HG03045 (cell line): ENCODE measurements around the gene SULT1C3.

Experiments used
- ATAC-seq: cut with Tn5 transposase; IDR thresholded peaks from one replicate; pipeline ENCODE4 v1.9.1; 2021; ENCODE audit warnings: mild to moderate bottlenecking, moderate library complexity; ENCODE audit not compliant: unreplicated experiment

SULT1C3 gene

DNA sequence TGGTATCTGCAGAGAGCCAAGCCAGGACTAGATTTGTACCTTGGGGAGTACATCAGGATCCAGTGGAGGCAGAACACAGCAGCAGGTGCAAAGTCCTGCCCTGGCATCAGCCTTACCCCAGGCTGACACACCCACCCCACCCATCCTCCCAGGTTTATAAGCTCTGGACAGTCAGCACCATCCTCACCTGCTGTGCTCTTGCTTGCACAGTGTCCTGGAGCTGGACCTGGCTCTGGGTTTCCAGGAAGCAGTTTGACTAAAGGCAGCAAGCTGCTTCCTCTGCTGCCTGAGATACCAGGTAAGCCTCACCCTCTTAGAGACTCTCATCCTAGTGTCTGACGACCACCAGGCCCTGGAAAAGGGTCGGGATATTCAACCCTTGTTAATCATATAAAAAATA lies at the start of gene SULT1C3:
SULT1C3 (plus strand) TSS at position 183 of the 400 bp plus-strand sequence. CDS start 7,227 bp downstream, outside the sequence.
- ATAC-seq: no peak

DNA sequence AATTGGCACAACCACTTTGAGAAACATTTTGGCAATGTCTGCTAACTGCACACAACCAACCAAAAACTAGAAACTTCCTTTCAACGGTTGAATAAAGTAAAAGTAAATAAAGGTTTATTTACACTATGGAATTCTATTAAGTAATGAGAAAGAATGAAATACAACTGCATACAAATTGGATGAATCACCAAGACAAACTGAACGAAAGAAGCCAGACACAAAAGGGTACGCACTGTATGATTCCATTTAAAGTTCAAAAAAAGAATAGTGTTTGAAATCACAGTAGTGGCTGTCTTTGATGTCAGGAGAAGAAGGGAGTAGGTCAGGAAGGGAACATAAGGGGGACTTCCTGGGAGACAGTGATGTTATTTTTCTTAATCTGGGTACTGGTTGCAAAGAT lies 46.5 kb upstream of the SULT1C3 start:
- ATAC-seq: no peak

DNA sequence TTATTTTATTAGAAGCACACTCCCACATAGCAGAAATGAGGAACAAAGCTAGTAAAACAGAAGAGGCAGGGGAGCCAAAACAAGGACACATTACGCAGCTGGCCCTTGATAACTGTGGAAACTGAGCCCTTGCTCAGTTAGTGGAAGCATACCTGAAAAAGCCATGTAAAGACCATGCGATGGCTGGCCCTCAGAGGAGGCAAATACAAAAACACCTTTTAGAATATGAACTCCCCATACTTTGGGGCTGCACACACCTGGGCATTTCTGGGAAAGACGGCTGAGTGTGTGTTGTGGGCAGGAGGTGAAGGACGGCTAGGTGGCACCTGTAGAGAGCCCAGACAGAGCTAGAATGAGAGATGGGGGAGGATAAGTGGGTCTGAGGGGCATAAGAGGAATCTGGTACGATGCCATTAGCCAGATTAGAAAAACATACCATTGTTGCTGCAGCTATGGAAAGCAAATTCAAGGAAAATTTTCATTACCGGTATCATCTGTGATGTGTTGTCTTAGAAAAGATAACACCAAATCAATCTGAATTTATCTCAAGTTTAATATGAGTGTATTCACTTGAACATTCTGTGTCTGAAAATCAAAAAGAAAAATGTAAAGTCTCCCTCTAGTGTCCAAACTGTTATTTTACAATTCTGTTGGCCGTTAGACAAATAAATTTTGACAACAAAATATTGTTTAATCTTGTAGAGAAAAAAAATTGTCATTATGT lies 45.2 kb upstream of the SULT1C3 start:
- ATAC-seq: no peak

DNA sequence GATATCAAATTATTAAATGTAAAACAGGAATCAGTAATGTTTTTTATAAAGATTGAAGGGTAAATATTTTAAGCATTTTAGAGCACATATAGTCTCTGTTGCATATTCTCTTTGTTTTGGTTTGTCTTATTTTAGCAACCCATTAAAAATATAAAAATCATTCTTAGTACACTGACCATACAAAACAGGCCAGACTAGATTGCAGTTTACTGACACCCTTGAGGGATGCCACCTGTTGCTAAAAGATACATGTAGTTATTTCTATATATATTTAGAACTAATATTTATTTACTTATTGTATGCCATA lies 44.7 kb upstream of the SULT1C3 start:
- no peak for ATAC-seq

DNA sequence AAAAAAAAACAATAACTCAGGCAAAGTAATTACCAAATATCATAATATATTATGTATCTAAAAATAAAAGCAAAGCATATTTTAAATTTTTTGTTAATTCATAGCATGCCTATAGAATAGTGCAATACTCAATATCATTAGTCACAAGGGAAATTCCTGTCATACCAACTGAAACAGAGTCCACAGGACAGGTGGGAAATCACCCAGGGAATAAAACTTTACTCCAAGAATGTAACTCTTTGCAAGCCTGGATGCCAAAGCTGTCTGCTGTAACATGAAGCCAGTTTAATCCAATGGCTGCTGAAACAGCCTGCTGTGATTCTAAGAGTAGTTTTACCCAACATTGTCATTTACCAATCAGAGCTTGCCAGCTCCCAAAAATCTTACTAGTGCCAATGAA lies 40.0 kb upstream of the SULT1C3 start:
- no peak for ATAC-seq

DNA sequence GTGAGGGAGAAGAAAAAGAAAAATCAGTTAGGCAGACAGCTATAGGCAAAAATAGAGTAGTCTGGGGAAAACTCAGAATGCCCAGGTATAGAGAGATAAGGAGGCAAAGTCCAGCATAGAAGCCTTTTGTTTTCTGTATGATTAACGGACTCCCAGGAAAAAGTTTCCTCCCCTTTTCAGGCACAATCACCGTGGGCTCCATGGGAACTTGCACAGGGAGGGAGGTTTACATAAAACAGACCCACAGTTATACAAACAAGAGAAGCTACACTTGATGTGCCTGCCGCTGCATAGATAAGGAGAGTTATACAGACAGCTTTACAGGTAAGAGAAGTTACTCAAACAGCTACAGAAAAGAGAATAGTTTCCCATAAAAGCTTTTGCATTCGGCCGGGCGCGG lies 39.2 kb upstream of the SULT1C3 start:
- no peak for ATAC-seq

DNA sequence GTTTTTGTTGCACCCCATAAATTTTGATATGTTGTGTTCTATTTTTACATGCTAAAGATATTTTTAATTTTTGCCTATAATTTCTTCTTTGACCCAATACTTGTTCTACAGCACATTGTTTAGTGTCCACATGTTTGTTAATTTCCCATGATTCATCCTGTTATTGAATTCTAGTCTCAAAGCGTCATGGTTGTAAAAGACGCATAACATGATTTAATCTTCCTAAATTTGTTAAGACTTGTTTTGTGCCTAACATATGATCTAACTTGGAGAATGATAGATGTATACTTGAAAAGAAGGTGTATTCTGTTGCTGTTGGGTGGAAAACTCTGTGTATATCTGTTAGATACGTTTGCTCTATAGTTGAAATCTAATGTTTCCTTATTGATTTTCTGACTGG lies 27.1 kb upstream of the SULT1C3 start:
- ATAC-seq: no peak

DNA sequence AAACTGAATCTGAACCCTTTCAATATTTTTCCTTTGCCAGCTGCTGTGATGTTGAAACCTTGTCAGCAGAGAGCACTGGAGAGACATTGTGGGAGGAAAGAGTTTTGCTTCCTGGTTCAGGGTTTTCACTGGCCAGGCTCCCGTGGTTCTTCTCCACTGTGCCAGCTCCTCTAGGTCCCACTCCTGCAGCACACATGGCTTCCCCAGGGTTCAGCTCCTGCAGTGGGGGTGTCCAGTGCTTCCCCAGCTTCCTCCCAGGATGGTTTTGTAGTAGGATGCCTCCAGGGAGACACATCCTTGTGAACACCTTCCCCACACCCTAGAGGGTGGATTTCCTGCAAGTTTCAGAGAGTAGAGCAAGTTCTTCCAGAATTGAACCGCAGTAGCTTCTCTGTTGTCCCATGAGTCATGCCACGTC lies 24.0 kb upstream of the SULT1C3 start:
- ATAC-seq: no peak

DNA sequence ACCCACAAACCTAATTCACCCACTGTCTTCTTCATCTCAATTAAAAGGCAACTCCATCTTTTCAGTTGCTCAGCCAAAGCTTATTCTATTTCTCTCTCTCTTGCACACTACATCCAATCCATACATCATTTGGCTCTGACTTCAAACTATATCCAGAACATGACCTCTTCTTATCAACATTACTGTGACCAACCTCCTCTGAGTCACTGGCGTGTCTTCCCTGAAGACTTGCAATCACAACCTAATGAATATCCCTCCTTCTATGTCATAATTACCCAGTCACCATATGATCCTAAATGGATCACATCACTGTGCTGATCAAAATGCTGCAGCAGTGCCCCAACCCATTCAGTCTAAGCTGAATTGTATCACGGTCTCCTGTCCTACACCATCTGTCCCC lies 22.6 kb upstream of the SULT1C3 start:
- no peak for ATAC-seq

DNA sequence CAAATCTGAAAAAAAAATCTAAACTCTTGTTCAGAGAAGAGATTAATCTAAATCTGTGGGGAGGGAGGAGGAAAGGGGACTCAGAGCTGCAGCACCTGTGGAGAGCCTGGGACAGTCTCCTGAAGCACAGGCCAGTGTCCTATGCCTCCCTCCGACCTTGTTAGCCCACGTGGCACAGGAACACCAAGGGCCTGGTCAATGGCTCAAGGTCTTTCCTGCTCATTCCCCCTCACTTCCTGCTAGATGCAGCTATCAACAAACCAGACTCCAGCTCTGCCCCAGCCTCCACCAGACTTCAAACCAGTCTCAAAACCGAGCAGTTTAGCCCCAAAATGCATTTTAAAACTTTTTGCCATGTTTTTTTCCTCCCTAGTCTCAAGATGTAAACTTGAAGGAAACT lies 20.1 kb upstream of the SULT1C3 start:
- ATAC-seq: no peak

DNA sequence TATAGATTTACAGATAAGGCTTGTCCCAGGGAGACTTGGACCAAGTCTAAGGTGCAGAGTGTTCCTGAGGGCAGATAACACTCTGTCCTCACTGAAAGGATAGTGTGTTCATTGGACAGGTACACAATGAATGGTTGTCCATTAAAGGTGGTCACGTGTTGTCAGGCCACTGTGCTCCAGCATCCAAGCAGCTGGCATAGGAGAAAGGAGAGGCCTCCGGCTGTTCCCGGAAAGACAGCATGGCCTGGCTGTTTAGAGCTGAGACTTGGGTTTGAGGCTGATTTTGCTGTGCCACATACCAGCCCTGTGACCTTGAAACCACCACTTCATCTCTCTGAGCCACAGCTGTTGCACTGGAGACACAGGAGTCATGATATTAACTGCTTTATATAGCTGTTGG lies 19.6 kb upstream of the SULT1C3 start:
- ATAC-seq: no peak

DNA sequence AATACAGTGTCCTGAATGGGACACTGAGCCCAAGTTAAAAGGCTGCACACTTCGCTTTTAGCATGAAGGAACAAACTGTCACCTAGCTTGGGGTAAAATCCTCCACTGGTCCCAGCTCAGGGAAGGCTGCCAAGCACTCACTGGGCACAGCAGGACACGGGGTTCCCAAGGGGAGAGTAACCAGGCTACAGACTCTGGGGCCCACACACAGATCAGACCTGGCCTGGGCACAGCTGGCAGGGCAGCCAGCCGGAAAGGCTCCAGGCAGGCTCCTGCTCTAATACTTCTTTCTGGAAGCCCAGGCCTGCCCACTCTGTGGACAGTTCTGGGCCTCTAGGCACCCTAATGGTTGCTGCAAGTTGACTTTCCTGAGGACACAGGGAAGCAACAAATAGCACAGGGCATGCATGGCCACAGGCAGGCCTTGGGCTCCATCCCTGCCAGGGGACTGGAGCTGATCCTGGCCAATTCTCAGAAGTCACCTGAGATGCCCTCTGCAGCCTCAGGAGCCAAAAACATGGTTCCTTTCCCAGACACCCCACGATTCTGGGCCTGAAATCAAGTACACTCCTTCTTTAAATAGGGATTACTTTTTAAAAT lies 18.7 kb upstream of the SULT1C3 start:
- ATAC-seq: no peak

DNA sequence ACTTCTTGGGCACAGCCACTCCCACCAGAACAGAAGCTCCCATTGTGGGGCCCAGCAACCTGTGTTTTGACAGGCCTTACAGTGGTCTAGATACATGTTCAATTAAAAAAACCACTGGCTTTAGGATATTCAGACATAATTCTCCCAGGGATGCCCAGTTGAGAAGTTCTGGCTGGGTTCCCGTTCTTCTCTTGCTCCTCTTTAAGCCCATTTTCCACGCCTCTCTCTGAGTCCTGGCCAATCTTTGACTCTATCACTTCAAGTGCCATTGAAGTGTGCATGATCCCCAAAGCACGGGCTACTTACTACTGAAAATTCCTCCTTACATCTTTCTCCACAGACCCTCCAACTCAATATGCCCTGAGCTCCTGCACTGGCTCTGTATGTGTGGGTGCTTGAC lies 17.5 kb upstream of the SULT1C3 start:
- ATAC-seq: no peak

DNA sequence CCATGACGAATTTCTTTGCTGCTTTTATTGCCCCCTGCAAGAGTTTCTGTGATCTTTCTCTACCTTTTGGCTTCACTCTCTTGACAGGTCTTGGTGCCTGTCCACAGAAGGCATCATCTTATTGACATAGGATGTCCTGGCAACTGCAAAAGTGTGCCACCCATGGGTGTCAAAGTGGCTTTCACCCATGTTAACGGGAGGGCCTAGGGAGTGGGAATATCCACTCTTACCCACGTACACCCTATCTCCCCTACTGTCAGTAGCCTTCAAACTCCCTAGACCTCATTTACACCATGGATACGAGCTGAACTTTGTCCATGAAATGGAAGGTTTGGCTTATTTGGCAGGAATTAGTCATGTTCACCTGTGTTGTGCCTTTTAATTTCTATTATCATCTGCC lies 16.2 kb upstream of the SULT1C3 start:
- ATAC-seq: no peak

DNA sequence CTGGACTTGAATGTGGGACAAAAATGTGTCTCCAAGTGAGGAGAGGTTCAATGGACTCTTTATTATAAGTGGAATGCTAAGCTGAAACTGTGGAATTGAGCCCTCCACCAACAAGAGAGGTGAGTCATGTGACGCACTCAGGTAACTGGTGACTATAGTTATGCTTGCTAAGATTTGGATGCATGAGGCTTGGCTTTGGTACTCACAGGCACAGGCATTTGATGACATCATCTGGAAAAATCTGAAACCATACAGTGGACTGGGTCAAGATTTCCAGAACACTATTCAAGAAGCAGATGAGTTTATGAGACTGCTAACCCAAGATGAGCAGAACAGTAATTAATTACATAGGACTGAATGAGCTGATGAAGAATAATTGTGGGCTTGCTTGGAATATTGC lies 15.7 kb upstream of the SULT1C3 start:
- ATAC-seq: no peak

DNA sequence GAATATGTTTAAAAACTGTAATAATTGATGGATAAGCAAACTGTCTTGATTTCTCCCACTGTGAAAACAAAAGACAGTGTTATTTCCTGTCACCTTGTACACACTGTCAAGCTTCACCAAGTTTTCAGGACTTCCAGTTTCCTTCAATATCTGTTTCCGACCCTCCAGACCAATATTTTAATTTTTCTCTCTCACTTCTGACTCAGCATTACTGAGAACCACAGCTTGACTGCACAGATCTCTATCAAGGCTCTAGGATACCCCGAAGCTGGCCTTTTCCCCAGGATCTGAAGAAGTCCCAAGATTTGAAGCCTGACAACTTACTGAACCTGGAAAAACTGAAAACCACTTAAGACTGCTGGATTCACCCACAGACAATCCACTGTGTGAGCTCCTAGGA lies 13.2 kb upstream of the SULT1C3 start:
- ATAC-seq: no peak

DNA sequence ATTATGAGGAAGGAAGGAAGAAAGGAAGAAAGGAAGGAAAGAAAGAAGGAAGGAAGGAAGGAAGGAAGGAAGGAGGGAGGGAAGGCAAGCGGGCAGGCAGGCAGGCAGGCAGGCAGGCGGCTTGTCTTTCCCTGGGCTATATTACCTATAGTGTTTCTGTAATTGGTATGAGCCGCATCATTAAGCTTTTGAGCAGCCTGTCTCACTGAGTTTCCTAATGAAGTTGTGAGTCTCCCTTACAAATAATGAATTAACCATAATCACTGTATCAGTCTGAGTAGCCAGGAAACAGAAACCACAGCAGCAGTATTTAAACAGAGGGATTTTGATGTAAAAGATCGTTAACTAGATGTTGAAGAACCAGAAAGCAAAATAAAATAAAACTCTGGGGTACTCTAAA lies 11.8 kb upstream of the SULT1C3 start:
- no peak for ATAC-seq

DNA sequence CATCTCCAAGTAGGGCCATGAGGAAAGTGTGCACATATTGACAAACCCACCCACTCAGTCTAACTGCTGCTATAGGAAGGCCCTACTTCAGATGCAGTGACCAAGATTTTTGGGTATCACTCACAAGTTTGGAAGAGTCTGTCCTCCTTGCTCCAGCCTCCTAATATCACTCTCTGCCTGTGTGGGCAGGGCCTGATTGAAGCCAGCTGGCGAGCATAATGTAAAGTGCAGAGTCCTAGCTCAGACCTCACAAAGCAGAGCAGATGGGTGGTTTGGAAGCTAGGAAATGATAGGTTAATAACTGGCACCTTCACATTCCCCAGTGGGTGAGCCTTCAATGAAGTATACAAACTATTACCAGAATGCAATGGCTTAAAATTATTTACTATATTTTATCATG lies 11.2 kb upstream of the SULT1C3 start:
- ATAC-seq: no peak

DNA sequence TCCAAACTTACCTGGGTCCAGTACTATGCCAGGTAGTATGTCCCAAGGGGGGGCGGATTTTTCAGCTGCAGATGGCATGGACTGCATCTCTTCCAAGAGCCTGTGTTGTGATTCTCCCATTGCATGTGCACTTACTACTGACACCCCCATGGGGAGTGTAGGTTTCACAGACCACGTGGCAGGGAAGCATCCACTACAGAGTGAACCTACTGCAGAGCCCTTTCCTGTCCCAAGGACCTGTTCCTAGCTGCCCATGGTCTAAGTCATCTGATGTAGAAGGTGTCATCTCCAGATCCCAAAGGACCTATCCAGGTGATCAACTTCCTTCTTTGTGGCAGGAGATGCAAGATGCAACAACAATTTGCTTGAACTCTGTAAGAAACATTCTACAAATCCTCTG lies 9.9 kb upstream of the SULT1C3 start:
- no peak for ATAC-seq

DNA sequence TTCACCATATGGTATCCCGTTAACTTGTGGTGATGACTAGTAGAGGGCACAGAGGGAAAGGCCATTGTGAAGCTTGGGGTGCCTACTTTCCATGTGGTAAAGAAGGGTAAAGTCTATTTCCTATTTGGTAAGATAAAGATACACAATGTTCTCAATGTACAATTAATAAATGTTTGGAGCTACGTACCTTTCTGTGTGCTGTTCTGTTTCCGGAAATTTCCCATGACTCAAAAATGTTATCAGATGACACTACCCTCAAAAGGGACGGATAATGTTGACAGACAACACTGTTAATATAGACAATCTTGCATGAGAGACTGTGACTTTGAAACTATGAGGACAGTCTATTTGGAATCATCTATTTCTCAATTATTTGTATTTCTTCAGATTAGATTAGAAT lies 4.2 kb upstream of the SULT1C3 start:
- ATAC-seq: no peak

DNA sequence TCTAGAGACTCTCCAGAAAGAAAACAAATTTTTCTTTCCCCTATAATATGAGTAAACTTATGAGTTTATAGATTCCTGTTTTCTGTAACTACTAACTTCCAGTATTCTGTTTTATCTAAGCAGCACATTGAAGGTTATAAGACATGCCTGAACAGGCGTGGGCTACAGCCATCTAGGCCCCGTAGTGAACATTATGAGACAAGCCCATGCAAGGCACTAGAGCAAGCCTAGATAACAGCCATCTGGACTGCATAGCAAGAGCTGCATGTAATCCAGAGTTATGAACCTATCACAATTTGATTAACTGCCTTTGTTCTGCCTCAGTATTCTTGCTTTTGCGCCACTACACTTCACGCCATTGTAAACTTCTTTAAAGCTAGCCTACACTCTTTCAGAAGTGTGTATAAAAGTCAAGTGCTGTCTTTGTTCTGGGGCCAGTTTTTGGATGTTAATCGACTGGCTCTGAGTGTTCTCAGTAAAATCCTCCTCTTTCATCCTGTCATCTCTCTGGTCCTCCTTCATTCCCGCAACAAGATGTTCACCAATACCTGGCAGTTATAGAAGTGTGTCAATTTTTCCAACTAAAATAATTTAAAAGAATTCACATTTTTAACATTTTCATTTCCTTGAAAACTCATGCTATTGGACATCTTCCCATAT lies 3.0 kb upstream of the SULT1C3 start:
- ATAC-seq: no peak

DNA sequence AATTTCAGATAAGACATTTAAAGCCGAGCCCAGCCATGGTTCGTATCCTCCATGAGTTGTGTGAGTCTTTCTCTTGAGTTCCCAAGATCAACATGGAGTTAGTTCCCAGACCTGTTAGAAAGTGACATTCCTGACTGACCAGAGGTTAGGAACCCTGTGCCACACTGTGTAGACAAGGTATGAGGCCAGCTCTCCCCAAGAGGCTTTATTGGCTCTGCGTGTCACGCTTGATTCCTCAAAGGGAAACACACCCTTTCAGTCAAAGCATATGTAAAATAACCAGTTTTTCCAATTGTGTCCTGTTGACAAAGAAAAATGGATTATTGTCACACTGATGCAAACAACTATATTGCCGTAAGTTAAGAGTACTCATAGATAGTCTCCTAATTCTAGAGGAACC lies 1.2 kb downstream of the SULT1C3 start:
- no peak for ATAC-seq

DNA sequence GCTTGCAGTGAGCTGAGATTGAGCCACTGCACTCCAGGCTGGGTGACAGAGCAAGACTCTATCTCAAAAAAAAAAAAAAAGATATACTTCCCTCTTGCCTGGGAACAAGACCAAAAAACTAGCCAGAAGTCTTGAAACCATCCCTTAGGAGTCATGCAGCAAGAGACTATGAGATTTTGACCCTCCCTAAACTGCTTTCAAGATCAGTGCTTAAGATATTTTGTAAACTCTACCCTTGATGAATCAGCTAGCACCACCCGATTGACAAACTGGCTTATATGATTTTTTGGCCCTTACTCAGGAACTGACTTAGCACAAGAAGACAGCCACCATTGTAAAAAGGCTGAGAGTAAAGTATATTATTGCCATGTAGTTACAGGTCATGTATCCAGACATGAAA lies 3.8 kb downstream of the SULT1C3 start:
- ATAC-seq: no peak
